Measurements from ENCODE around the gene SMIM31. TPM values are rescaled to one million over a fixed set of nuclear protein-coding genes. Genes with fewer than 3 reads are reported as not detected.

Gene SMIM31
- total RNA-seq, 1 donor from 2014 or later = not detected

- H3K9me3 Mint-ChIP-seq = no peaks in the 10 kb centered on the region
- no peak for TF ChIP-seq CTCF (conservative IDR thresholded peaks at IDR 0.05)
- no peak overlapping the region for H3K4me3 Mint-ChIP-seq
- H3K36me3 Mint-ChIP-seq = no peaks in the 10 kb centered on the region
- no peak for DNase-seq (ENCODE audit: extremely low spot score, unreplicated experiment)
- no peak overlapping the region for H3K27ac Mint-ChIP-seq
- H3K27me3 Mint-ChIP-seq = no peaks in the 10 kb centered on the region
- H3K4me1 Mint-ChIP-seq (ENCODE audit: unreplicated experiment) = peaks cover 6% of the 10 kb centered on the region
These were observed 94.2 kb downstream of the SMIM31 start for GRCh38 chr4:164847967-164848649.

Other genes with a start within 250 kb of the SMIM31 start
- gene APELA, start 123.0 kb downstream of the SMIM31 start, total RNA-seq (ENCODE audit: low replicate concordance) = 0.26 and 0.68 TPM in 2 replicates
- gene TRIM61, start 223.5 kb downstream of the SMIM31 start, total RNA-seq (ENCODE audit: low replicate concordance) = 2.1 and 2.6 TPM in 2 replicates

Data from type B pancreatic cell (in vitro differentiated cells).